GM12878 (cell line): ENCODE data around the gene MUSK. TPM values are rescaled to one million over a fixed set of nuclear protein-coding genes. Genes with fewer than 3 reads are reported as not detected.

Experiments
- BCL3 ChIP-seq: IDR thresholded peaks from 2 replicates; pipeline ENCODE4 v1.6.1; 2011; ENCODE audit warnings: borderline replicate concordance, low read depth, mild to moderate bottlenecking, moderate library complexity, low read length; ENCODE audit not compliant: insufficient read depth, poor library complexity, severe bottlenecking
- BMI1 ChIP-seq: fragments of 450-650 bp; IDR thresholded peaks from 2 replicates; pipeline ENCODE4 v1.6.1; 2016; ENCODE audit warnings: mild to moderate bottlenecking, moderate library complexity, borderline replicate concordance
- CHD4 ChIP-seq: fragments of 200-600 bp; sonication (generic); IDR thresholded peaks from 2 replicates; pipeline ENCODE4 v1.6.1; 2016; ENCODE audit warnings: mild to moderate bottlenecking
- CREM ChIP-seq: IDR thresholded peaks from 2 replicates; pipeline ENCODE4 v1.6.1; 2014; ENCODE audit warnings: antibody characterized with exemption, low read depth
- CTCF ChIP-seq, 3 experiments: IDR thresholded peaks in 2 of 3; conservative IDR thresholded peaks in 1 of 3; 2 replicates each; pipeline ENCODE4 v1.5.1; 2011; ENCODE audit warnings: low read depth in 3 of 3, low read length in 3 of 3, mild to moderate bottlenecking in 3 of 3, control low read depth in 2 of 3, moderate library complexity in 2 of 3, inconsistent platforms in 1 of 3, mixed read lengths in 1 of 3; ENCODE audit not compliant: control insufficient read depth in 2 of 3, insufficient read depth in 1 of 3; ENCODE audit errors: extremely low read depth in 1 of 3
- EP300 ChIP-seq, 2 experiments: fragments of 150-350 bp in 1 of 2; IDR thresholded peaks; 2 replicates each; pipeline ENCODE4 v1.6.1; 2011 to 2012; ENCODE audit warnings: low read depth in 2 of 2, low read length in 2 of 2, borderline replicate concordance in 1 of 2, improper control_type of control experiment in 1 of 2, inconsistent platforms in 1 of 2; ENCODE audit not compliant: control insufficient read depth in 1 of 2
- HDAC2 ChIP-seq: fragments of 200-600 bp; sonication (generic); IDR thresholded peaks from 2 replicates; pipeline ENCODE4 v1.6.1; 2017
- IKZF2 ChIP-seq, 2 experiments: fragments of 450-650 bp; IDR thresholded peaks; 2 replicates each; pipeline ENCODE4 v1.6.1; 2017; ENCODE audit warnings: mild to moderate bottlenecking in 2 of 2, moderate library complexity in 2 of 2
- IRF4 ChIP-seq: IDR thresholded peaks from 2 replicates; pipeline ENCODE4 v1.6.1; 2011; ENCODE audit warnings: low read depth, low read length
- KDM1A ChIP-seq: fragments of 200-600 bp; sonication (generic); IDR thresholded peaks from 2 replicates; pipeline ENCODE4 v1.6.1; 2016; ENCODE audit warnings: borderline replicate concordance
- KLF5 ChIP-seq: fragments of 450-650 bp; IDR thresholded peaks from 2 replicates; pipeline ENCODE4 v1.6.1; 2014; ENCODE audit warnings: mild to moderate bottlenecking; ENCODE audit not compliant: partially characterized antibody
- NKRF ChIP-seq: fragments of 450-650 bp; conservative IDR thresholded peaks from 2 replicates; pipeline ENCODE4 v1.6.1; 2017; ENCODE audit warnings: mild to moderate bottlenecking, moderate library complexity
- REST ChIP-seq: IDR thresholded peaks from 2 replicates; pipeline ENCODE4 v1.6.1; 2012; ENCODE audit warnings: mild to moderate bottlenecking, low read depth, low read length
- SUZ12 ChIP-seq: fragments of 200-600 bp; sonication (generic); IDR thresholded peaks from one replicate; pipeline ENCODE4 v1.6.1; 2018; ENCODE audit warnings: antibody characterized with exemption, mild to moderate bottlenecking; ENCODE audit not compliant: unreplicated experiment
- TCF3 ChIP-seq: IDR thresholded peaks from 2 replicates; pipeline ENCODE4 v1.6.1; 2012; ENCODE audit warnings: low read depth, mild to moderate bottlenecking, low read length, borderline replicate concordance; ENCODE audit not compliant: insufficient read depth
- USF2 ChIP-seq: IDR thresholded peaks from 2 replicates; pipeline ENCODE4 v1.6.1; 2011; ENCODE audit warnings: low read depth, low read length, improper control_type of control experiment, borderline replicate concordance
- YY1 ChIP-seq: IDR thresholded peaks from 2 replicates; pipeline ENCODE4 v1.6.1; 2011; ENCODE audit warnings: low read depth, mild to moderate bottlenecking, low read length
- ZNF207 ChIP-seq: fragments of 450-650 bp; IDR thresholded peaks from 2 replicates; pipeline ENCODE4 v1.6.1; 2014; ENCODE audit warnings: antibody characterized with exemption, mild to moderate bottlenecking, borderline replicate concordance
- ZSCAN29 ChIP-seq: fragments of 450-650 bp; IDR thresholded peaks from 2 replicates; pipeline ENCODE4 v1.6.1; 2017; ENCODE audit warnings: mild to moderate bottlenecking, moderate library complexity
- ZZZ3 ChIP-seq: IDR thresholded peaks from 2 replicates; pipeline ENCODE4 v1.6.1; 2011; ENCODE audit warnings: low read depth; ENCODE audit not compliant: control insufficient read depth, insufficient read length
- polyA plus RNA-seq, 11 experiments: library from polyadenylated mRNA; depleted of rRNA in 4 of 11; unstranded in 6 of 11; stranded (reverse) in 5 of 11; fragments of >200 nt; fragmentation: Nextera tagmentation in 4 of 11; fragmentation: Illumina TruSeq in 1 of 11; extraction: Ambion mirVana in 4 of 11; extraction: Trizol in 1 of 11; gene quantifications; 1 replicate in 1 of 11; 2 replicates in 10 of 11; pipeline versions ENCODE4 v1.2.1 to v1.2.3, GENCODE V29; 2011 to 2016; ENCODE audit warnings: inconsistent platforms in 2 of 11, missing spikeins in 2 of 11, low read depth in 1 of 11
- total RNA-seq, 4 experiments: library from RNA; depleted of rRNA in 3 of 4; stranded (reverse); fragments of >200 nt in 3 of 4; fragmentation: Illumina TruSeq in 1 of 4; extraction: Trizol in 1 of 4; gene quantifications; 2 replicates each; pipeline versions ENCODE4 v1.2.1 to v1.2.3, GENCODE V29; 2013 to 2021

Gene MUSK
- total and polyA plus RNA-seq, 10 of the 15 experiments (the other 5 are each of a cell fraction or from before 2014, with no cell fraction given) = 0.04 to 0.19 (median 0.10) TPM; not detected in 5

- no peak for TF ChIP-seq NKRF
- no peak for TF ChIP-seq BCL3
- TF ChIP-seq REST = no peak
- no peak for TF ChIP-seq SUZ12
- TF ChIP-seq BMI1 = peak; percentile 61; the same call in 1 of the 2 replicates
- no peak for TF ChIP-seq KLF5
- TF ChIP-seq TCF3 = no peak
- TF ChIP-seq CHD4 = no peak
- peak; percentile 63 to 77; a peak in 2 of 4 replicates for TF ChIP-seq EP300 (IDR thresholded peaks at IDR 0.05; ENCODE audit: borderline replicate concordance in 1 of 2, control insufficient read depth in 1 of 2, low read depth in 2 of 2, low read length in 2 of 2)
- no peak for TF ChIP-seq ZZZ3
- TF ChIP-seq IRF4 = peak; percentile 94
- peak; percentile 65; the same call in 1 of the 2 replicates for TF ChIP-seq ZNF207
- no peak for TF ChIP-seq KDM1A
- TF ChIP-seq IKZF2 (IDR thresholded peaks at IDR 0.05) = peak; percentile 92 to 93
- peak; percentile 69 for TF ChIP-seq YY1
- TF ChIP-seq HDAC2 = no peak
- TF ChIP-seq CTCF (IDR thresholded peaks at IDR 0.05 in 2 of 3, conservative IDR thresholded peaks at IDR 0.05 in 1 of 3; ENCODE audit: control insufficient read depth in 2 of 3, extremely low read depth in 1 of 3, insufficient read depth in 1 of 3, low read depth in 3 of 3, low read length in 3 of 3) = no peak
- TF ChIP-seq CREM = peak; percentile 81
- TF ChIP-seq ZSCAN29 = no peak
- TF ChIP-seq USF2 = no peak
Observed at GRCh38 chr9:110626101-110626829, 42.3 kb upstream of the MUSK start (continued).
